ENCODE measurements around the gene MFSD6.
"Not testable (repeated sequence)": the region's sequence is repeated elsewhere in the genome, so short reads cannot be mapped to it uniquely, and the experiment has no call there.

MFSD6 gene

GRCh38 chr2:190406805-190407204, 1.4 kb upstream of the MFSD6 start:
- no peak for DNase-seq

GRCh38 chr2:190407246-190407661, 901 bp upstream of the MFSD6 start:
- DNase-seq, result no peak

- DNase-seq, result peak; percentile 80
These were observed 550 bp downstream of the MFSD6 start for GRCh38 chr2:190408538-190409271.

GRCh38 chr2:190409616-190410015, 1.5 kb downstream of the MFSD6 start:
- no peak for DNase-seq

- DNase-seq, result no peak
These were observed 2.0 kb downstream of the MFSD6 start for GRCh38 chr2:190410166-190410565.

GRCh38 chr2:190412966-190413365, 4.8 kb downstream of the MFSD6 start:
- DNase-seq, result no peak

- no peak for DNase-seq
These were observed 5.3 kb downstream of the MFSD6 start for GRCh38 chr2:190413421-190413820.

GRCh38 chr2:190415251-190415650, 7.1 kb downstream of the MFSD6 start:
- DNase-seq, result no peak

GRCh38 chr2:190415794-190416775, 7.9 kb downstream of the MFSD6 start:
- DNase-seq, result no peak

GRCh38 chr2:190417045-190417842, 9.1 kb downstream of the MFSD6 start:
- DNase-seq, result no peak

GRCh38 chr2:190418727-190419126, 10.6 kb downstream of the MFSD6 start:
- no peak for DNase-seq

- DNase-seq, result no peak
These were observed 12.6 kb downstream of the MFSD6 start for GRCh38 chr2:190420801-190421200.

GRCh38 chr2:190425221-190425866, 17.2 kb downstream of the MFSD6 start:
- no peak for DNase-seq

GRCh38 chr2:190425883-190426658, 17.9 kb downstream of the MFSD6 start:
- DNase-seq, result no peak

GRCh38 chr2:190430866-190431265, 22.7 kb downstream of the MFSD6 start:
- not testable (repeated sequence) for DNase-seq

- DNase-seq, result no peak
These were observed 23.8 kb downstream of the MFSD6 start for GRCh38 chr2:190431907-190432306.

- no peak for DNase-seq
These were observed 24.5 kb downstream of the MFSD6 start for GRCh38 chr2:190432567-190433231.

- no peak for DNase-seq
These were observed 27.0 kb downstream of the MFSD6 start for GRCh38 chr2:190435031-190435670.

GRCh38 chr2:190436557-190436956, 28.4 kb downstream of the MFSD6 start:
- no peak for DNase-seq

- DNase-seq, result no peak
These were observed 32.0 kb downstream of the MFSD6 start for GRCh38 chr2:190440113-190440512.

GRCh38 chr2:190441564-190441963, 33.4 kb downstream of the MFSD6 start:
- DNase-seq, result no peak

Data from activated CD4-positive, alpha-beta T cell treated with anti-CD3 and anti-CD28 coated beads, Interleukin-2, Interleukin-6, amounts not matched to agents 100 ng/mL and 50 ng/mL, durations not matched to agents 16 hours and 8 hours (primary cell).